Neural cell (in vitro differentiated cells): Measurements from ENCODE around the gene CORO2A.

Source experiments
- EP300 ChIP-seq: fragments of 450-650 bp; conservative IDR thresholded peaks from 2 replicates; pipeline ENCODE4 v1.6.1; 2014; ENCODE audit warnings: antibody characterized with exemption, mild to moderate bottlenecking, moderate library complexity; ENCODE audit not compliant: poor library complexity, severe bottlenecking
- RAD21 ChIP-seq: fragments of 450-650 bp; conservative IDR thresholded peaks from 2 replicates; pipeline ENCODE4 v1.6.1; 2014; ENCODE audit warnings: antibody characterized with exemption, mild to moderate bottlenecking, moderate library complexity
- TF ChIP-seq, protein P1 (sequence below): fragments of 450-650 bp; IDR thresholded peaks from 2 replicates; pipeline ENCODE4 v1.5.1; 2014; ENCODE audit warnings: antibody characterized with exemption, mild to moderate bottlenecking, moderate library complexity; ENCODE audit not compliant: poor library complexity, severe bottlenecking

DNA sequence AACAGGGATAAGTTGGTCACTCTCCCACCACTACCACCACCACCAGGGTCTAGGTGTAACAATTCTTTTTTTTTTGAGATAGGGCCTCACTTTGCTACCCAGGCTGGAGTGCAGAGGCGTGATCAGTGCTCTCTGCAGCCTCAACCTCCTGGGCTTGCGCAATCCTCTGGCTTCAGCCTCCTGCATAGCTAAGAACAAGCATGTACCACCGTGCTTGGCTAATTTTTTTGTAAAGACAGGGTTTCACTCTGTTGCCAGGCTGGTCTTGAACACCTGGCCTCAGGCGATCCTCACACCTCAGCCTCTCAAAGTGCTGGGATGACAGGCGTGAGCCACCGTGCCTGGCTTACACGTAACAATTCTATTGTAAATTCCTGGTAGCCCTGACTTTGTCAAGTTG lies 27.5 kb downstream of the CORO2A start:
- TF ChIP-seq, protein P1, sequence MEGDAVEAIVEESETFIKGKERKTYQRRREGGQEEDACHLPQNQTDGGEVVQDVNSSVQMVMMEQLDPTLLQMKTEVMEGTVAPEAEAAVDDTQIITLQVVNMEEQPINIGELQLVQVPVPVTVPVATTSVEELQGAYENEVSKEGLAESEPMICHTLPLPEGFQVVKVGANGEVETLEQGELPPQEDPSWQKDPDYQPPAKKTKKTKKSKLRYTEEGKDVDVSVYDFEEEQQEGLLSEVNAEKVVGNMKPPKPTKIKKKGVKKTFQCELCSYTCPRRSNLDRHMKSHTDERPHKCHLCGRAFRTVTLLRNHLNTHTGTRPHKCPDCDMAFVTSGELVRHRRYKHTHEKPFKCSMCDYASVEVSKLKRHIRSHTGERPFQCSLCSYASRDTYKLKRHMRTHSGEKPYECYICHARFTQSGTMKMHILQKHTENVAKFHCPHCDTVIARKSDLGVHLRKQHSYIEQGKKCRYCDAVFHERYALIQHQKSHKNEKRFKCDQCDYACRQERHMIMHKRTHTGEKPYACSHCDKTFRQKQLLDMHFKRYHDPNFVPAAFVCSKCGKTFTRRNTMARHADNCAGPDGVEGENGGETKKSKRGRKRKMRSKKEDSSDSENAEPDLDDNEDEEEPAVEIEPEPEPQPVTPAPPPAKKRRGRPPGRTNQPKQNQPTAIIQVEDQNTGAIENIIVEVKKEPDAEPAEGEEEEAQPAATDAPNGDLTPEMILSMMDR, result no peak
- no peak for TF ChIP-seq EP300
- TF ChIP-seq RAD21, result no peak
